GM12878 (cell line): ENCODE data around the gene UQCC2. TPM values are rescaled to one million over a fixed set of nuclear protein-coding genes. Genes with fewer than 3 reads are reported as not detected.

Experiments used
- ATAC-seq: fragments of 200-7000 bp; cut with Tn5 transposase; 3 replicates; pipeline ENCODE4 v1.9.1; 2020; ENCODE audit warnings: mild to moderate bottlenecking, moderate library complexity
- BruUV-seq: library from RNA; stranded (reverse); fragments of 400-500 nt; replicated peaks from 2 replicates; lab custom pipeline; 2021; lab: Mats Ljungman, UMichigan
- CTCF ChIA-PET: fragments of 300-600 bp; sonication (Branson Sonifier 250); formaldehyde crosslinking; extraction: SDS; loops from one replicate; lab custom pipeline; 2021; ENCODE audit warnings: inconsistent platforms; lab: Yijun Ruan, JAX
- POLR2A ChIA-PET: fragments of 350-600 bp; formaldehyde crosslinking; extraction: SDS; loops from one replicate; lab custom pipeline; 2021; ENCODE audit warnings: inconsistent platforms; lab: Charles Lee
- RAD21 ChIA-PET: fragments of 300-600 bp; sonication (Branson Sonifier 250); formaldehyde crosslinking; loops from one replicate; lab custom pipeline; 2023; ENCODE audit warnings: antibody characterized with exemption; ENCODE audit not compliant: unreplicated experiment; lab: Charles Lee
- SMC1A ChIA-PET: fragments of 300-600 bp; sonication (Branson Sonifier 250); formaldehyde crosslinking; loops from one replicate; lab custom pipeline; 2023; ENCODE audit not compliant: unreplicated experiment, uncharacterized antibody; lab: Charles Lee
- DNase-seq: peaks from one replicate; pipeline ENCODE4 v3.0.0-alpha.2; 2011; ENCODE audit warnings: low read depth, low spot score
- FAIRE-seq: peaks from 3 replicates; lab custom pipeline; 2011; peaks lifted over from hg19 to GRCh38; lab: Jason Lieb, UNC
- H2AFZ ChIP-seq: 2 replicates; pipeline ENCODE4 v1.6.0; 2011; ENCODE audit warnings: low read depth, low read length, control low read depth; ENCODE audit not compliant: control insufficient read depth
- H3K27ac ChIP-seq: 2 replicates; pipeline ENCODE4 v1.5.1; 2011; ENCODE audit warnings: control low read depth; ENCODE audit not compliant: control insufficient read depth, insufficient read depth
- H3K27me3 ChIP-seq, 2 experiments: replicated peaks in 1 of 2; 2 replicates each; pipeline versions ENCODE4 v1.6.0 to v1.6.1; 2011; ENCODE audit warnings: low read length in 1 of 2; ENCODE audit not compliant: control insufficient read depth in 2 of 2, insufficient read depth in 2 of 2
- H3K36me3 ChIP-seq, 2 experiments: 2 replicates each; pipeline ENCODE4 v1.5.1; 2011; ENCODE audit warnings: low read length in 1 of 2; ENCODE audit not compliant: control insufficient read depth in 2 of 2, insufficient read depth in 2 of 2
- H3K4me1 ChIP-seq: 2 replicates; pipeline ENCODE4 v1.6.1; 2011; ENCODE audit warnings: mild to moderate bottlenecking, low read length, moderate library complexity, mixed read lengths; ENCODE audit not compliant: control insufficient read depth, insufficient read depth
- H3K4me2 ChIP-seq: 2 replicates; pipeline ENCODE4 v1.6.0; 2011; ENCODE audit warnings: control low read depth; ENCODE audit not compliant: control insufficient read depth, insufficient read depth
- H3K4me3 ChIP-seq: fragments of 200-600 bp; sonication (generic); 2 replicates; pipeline ENCODE4 v1.5.1; 2016
- H3K79me2 ChIP-seq: 2 replicates; pipeline ENCODE4 v1.6.0; 2011; ENCODE audit warnings: low read length; ENCODE audit not compliant: control insufficient read depth, insufficient read depth
- H3K9ac ChIP-seq: 2 replicates; pipeline ENCODE4 v1.8.0; 2011; ENCODE audit warnings: low read length, control low read depth, mixed read lengths; ENCODE audit not compliant: control insufficient read depth, insufficient read depth
- H3K9me3 ChIP-seq: replicated peaks from 3 replicates; pipeline ENCODE4 v1.5.1; 2011; ENCODE audit warnings: mild to moderate bottlenecking, low read length; ENCODE audit not compliant: control insufficient read depth, insufficient read depth
- H4K20me1 ChIP-seq: 2 replicates; pipeline ENCODE4 v1.6.0; 2011; ENCODE audit not compliant: control insufficient read depth, insufficient read depth
- ATF2 ChIP-seq: IDR thresholded peaks from 2 replicates; pipeline ENCODE4 v1.6.1; 2012; ENCODE audit warnings: low read length, inconsistent platforms
- CBX5 ChIP-seq: sonication (generic); IDR thresholded peaks from 2 replicates; pipeline ENCODE4 v1.6.1; 2016; ENCODE audit warnings: low read depth, moderate library complexity, mild to moderate bottlenecking, inconsistent platforms
- E2F4 ChIP-seq: IDR thresholded peaks from 2 replicates; pipeline ENCODE4 v1.6.1; 2012; ENCODE audit warnings: low read depth, low read length, improper control_type of control experiment
- E4F1 ChIP-seq: fragments of 450-650 bp; IDR thresholded peaks from 2 replicates; pipeline ENCODE4 v1.6.1; 2018; ENCODE audit warnings: borderline replicate concordance, mild to moderate bottlenecking; ENCODE audit not compliant: partially characterized antibody
- FOS ChIP-seq: IDR thresholded peaks from 3 replicates; pipeline ENCODE4 v1.6.1; 2011; ENCODE audit warnings: borderline replicate concordance; ENCODE audit not compliant: insufficient read length; ENCODE audit errors: extremely low read depth
- FOXK2 ChIP-seq: fragments of 450-650 bp; IDR thresholded peaks from 2 replicates; pipeline ENCODE4 v1.6.1; 2017; ENCODE audit warnings: mild to moderate bottlenecking, moderate library complexity
- GATAD2B ChIP-seq: fragments of 450-650 bp; conservative IDR thresholded peaks from 2 replicates; pipeline ENCODE4 v1.6.1; 2017; ENCODE audit warnings: low read depth, mild to moderate bottlenecking, moderate library complexity
- NR2F1 ChIP-seq: fragments of 450-650 bp; conservative IDR thresholded peaks from 2 replicates; pipeline ENCODE4 v1.6.1; 2017; ENCODE audit warnings: mild to moderate bottlenecking
- POLR2AphosphoS5 ChIP-seq: IDR thresholded peaks from 2 replicates; pipeline ENCODE4 v1.6.1; 2011; ENCODE audit warnings: mild to moderate bottlenecking, low read length, inconsistent platforms
- SMAD1 ChIP-seq: fragments of 450-650 bp; IDR thresholded peaks from 2 replicates; pipeline ENCODE4 v1.6.1; 2018; ENCODE audit warnings: mild to moderate bottlenecking, low read depth; ENCODE audit not compliant: partially characterized antibody
- TCF12 ChIP-seq: IDR thresholded peaks from 2 replicates; pipeline ENCODE4 v1.6.1; 2011; ENCODE audit warnings: low read depth, mild to moderate bottlenecking, low read length
- ZBTB11 ChIP-seq: fragments of 450-650 bp; formaldehyde crosslinking; IDR thresholded peaks from 2 replicates; pipeline ENCODE4 v1.5.0; 2022; ENCODE audit warnings: mild to moderate bottlenecking, missing genetic modification characterization
- ZNF274 ChIP-seq: IDR thresholded peaks from one replicate; pipeline ENCODE4 v1.8.0; 2011; ENCODE audit not compliant: insufficient read length, insufficient read depth
- WGBS: methylation state at CpG from one replicate; pipeline ENCODE4 v1.1.6; 2016; ENCODE audit warnings: low lambda C conversion rate; ENCODE audit not compliant: insufficient replicate concordance, insufficient coverage; ENCODE audit errors: missing lambda C conversion rate; 5-methylcytosine and 5-hydroxymethylcytosine counted together
- in situ Hi-C: fragments of 300-500 bp; cut with MboI; formaldehyde crosslinking; loops from 9 replicates; pipeline ENCODE4 v1.14.3; 2018; ENCODE audit warnings: mixed read lengths
- intact Hi-C: fragments of 100-400 bp; cut with micrococcal nuclease; formaldehyde crosslinking; loops from one replicate; pipeline ENCODE4 v1.14.2; 2022; ENCODE audit not compliant: unreplicated experiment
- polyA plus RNA-seq, 11 experiments: library from polyadenylated mRNA; depleted of rRNA in 4 of 11; unstranded in 6 of 11; stranded (reverse) in 5 of 11; fragments of >200 nt; fragmentation: Nextera tagmentation in 4 of 11; fragmentation: Illumina TruSeq in 1 of 11; extraction: Ambion mirVana in 4 of 11; extraction: Trizol in 1 of 11; gene quantifications; 1 replicate in 1 of 11; 2 replicates in 10 of 11; pipeline versions ENCODE4 v1.2.1 to v1.2.3, GENCODE V29; 2011 to 2016; ENCODE audit warnings: inconsistent platforms in 2 of 11, missing spikeins in 2 of 11, low read depth in 1 of 11
- total RNA-seq, 4 experiments: library from RNA; depleted of rRNA in 3 of 4; stranded (reverse); fragments of >200 nt in 3 of 4; fragmentation: Illumina TruSeq in 1 of 4; extraction: Trizol in 1 of 4; gene quantifications; 2 replicates each; pipeline versions ENCODE4 v1.2.1 to v1.2.3, GENCODE V29; 2013 to 2021

Gene UQCC2
- total and polyA plus RNA-seq, 10 of the 15 experiments (the other 5 are each of a cell fraction or from before 2014, with no cell fraction given) = 40.6 to 478 (median 71.2) TPM

GRCh38 chr6:33719326-33719987 lies 8.0 kb upstream of the UQCC2 start:
- Histone ChIP-seq H3K4me3 (no peak overlapping the region), H3K9ac (no peak overlapping the region), H3K4me1 (peaks cover 12% of the 10 kb centered on the region), H3K36me3 (no peaks in the 10 kb centered on the region), H3K79me2 (no peaks in the 10 kb centered on the region), H3K4me2 (no peak overlapping the region)
- intact Hi-C loops = no loop called here
- in situ Hi-C loops = no loop called here
- ATAC-seq (no peak), FAIRE-seq (no peak)
- no peak for TF ChIP-seq ATF2
- no peak for TF ChIP-seq ZNF274
- TF ChIP-seq E2F4 = no peak
- no peak for TF ChIP-seq FOXK2
- no peak for TF ChIP-seq POLR2AphosphoS5
- TF ChIP-seq E4F1 = no peak
- TF ChIP-seq ZBTB11 (CRISPR knock-in tag) = no peak
- TF ChIP-seq SMAD1 = no peak
- no peak for TF ChIP-seq GATAD2B
- TF ChIP-seq FOS = no peak
- no peak for TF ChIP-seq CBX5
- TF ChIP-seq NR2F1 = no peak
- TF ChIP-seq TCF12 = no peak
- TF ChIP-seq, all 136 proteins: peak for 0
- no TSS peak for BruUV-seq
- DNase-seq = no peak
- Histone ChIP-seq H4K20me1 (no peaks in the 10 kb centered on the region), H3K27ac (no peak overlapping the region), H3K27me3 (peaks cover 4 to 8% of the 10 kb centered on the region in 2 experiments; a peak in 2 of 4 replicates), H2AFZ (no peak overlapping the region), H3K9me3 (no peaks in the 10 kb centered on the region)
- 65% methylated on average over 11 of the region's 11 CpGs for WGBS
- ChIA-PET SMC1A (no interaction called here), RAD21 (no interaction called here), POLR2A (no interaction called here), CTCF (interaction anchor here (0.9 kb wide), 1 partner anchor 8 kb away, joined by 3 read pairs; the partner anchor contains the start of gene UQCC2)
